ENCODE results near the gene LRRC17. TPM values are rescaled to one million over a fixed set of nuclear protein-coding genes. Genes with fewer than 3 reads are reported as not detected.

The LRRC17 gene
- total and polyA plus RNA-seq, 9 of the 15 experiments (the other 6 are each of a cell fraction or from before 2014, with no cell fraction given) = 0.03 to 0.18 (median 0.12) TPM; not detected in 5

DNA sequence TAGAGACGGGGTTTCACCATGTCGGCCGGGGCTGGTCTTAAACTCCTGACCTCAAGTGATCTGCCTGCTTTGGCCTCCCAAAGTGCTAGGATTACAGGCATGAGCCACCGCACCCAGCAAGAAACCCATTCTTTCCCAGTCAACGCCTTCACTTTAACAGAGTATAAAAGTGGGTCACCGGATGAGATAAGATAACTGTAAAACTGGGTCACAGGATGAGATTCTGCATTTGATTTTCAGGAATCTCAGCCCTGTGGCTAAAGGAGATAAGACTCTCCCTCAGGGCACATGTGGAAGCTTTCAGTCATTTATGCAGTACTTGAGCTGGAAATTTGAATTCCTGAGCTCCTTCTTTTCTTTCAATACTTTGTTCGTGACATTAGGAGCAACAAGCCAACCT lies 70.8 kb downstream of the LRRC17 start (continued):
- TF ChIP-seq ZC3H4 (CRISPR knock-in tag; IDR thresholded peaks at IDR 0.05; ENCODE audit: borderline replicate concordance) = no peak
- no peak for TF ChIP-seq SRF (CRISPR knock-in tag; IDR thresholded peaks at IDR 0.05)
- TF ChIP-seq DMBX1 (CRISPR knock-in tag; IDR thresholded peaks at IDR 0.05; ENCODE audit: borderline replicate concordance) = no peak
- no peak for TF ChIP-seq ZNF354B (CRISPR knock-in tag; IDR thresholded peaks at IDR 0.05)
- TF ChIP-seq, protein P1, sequence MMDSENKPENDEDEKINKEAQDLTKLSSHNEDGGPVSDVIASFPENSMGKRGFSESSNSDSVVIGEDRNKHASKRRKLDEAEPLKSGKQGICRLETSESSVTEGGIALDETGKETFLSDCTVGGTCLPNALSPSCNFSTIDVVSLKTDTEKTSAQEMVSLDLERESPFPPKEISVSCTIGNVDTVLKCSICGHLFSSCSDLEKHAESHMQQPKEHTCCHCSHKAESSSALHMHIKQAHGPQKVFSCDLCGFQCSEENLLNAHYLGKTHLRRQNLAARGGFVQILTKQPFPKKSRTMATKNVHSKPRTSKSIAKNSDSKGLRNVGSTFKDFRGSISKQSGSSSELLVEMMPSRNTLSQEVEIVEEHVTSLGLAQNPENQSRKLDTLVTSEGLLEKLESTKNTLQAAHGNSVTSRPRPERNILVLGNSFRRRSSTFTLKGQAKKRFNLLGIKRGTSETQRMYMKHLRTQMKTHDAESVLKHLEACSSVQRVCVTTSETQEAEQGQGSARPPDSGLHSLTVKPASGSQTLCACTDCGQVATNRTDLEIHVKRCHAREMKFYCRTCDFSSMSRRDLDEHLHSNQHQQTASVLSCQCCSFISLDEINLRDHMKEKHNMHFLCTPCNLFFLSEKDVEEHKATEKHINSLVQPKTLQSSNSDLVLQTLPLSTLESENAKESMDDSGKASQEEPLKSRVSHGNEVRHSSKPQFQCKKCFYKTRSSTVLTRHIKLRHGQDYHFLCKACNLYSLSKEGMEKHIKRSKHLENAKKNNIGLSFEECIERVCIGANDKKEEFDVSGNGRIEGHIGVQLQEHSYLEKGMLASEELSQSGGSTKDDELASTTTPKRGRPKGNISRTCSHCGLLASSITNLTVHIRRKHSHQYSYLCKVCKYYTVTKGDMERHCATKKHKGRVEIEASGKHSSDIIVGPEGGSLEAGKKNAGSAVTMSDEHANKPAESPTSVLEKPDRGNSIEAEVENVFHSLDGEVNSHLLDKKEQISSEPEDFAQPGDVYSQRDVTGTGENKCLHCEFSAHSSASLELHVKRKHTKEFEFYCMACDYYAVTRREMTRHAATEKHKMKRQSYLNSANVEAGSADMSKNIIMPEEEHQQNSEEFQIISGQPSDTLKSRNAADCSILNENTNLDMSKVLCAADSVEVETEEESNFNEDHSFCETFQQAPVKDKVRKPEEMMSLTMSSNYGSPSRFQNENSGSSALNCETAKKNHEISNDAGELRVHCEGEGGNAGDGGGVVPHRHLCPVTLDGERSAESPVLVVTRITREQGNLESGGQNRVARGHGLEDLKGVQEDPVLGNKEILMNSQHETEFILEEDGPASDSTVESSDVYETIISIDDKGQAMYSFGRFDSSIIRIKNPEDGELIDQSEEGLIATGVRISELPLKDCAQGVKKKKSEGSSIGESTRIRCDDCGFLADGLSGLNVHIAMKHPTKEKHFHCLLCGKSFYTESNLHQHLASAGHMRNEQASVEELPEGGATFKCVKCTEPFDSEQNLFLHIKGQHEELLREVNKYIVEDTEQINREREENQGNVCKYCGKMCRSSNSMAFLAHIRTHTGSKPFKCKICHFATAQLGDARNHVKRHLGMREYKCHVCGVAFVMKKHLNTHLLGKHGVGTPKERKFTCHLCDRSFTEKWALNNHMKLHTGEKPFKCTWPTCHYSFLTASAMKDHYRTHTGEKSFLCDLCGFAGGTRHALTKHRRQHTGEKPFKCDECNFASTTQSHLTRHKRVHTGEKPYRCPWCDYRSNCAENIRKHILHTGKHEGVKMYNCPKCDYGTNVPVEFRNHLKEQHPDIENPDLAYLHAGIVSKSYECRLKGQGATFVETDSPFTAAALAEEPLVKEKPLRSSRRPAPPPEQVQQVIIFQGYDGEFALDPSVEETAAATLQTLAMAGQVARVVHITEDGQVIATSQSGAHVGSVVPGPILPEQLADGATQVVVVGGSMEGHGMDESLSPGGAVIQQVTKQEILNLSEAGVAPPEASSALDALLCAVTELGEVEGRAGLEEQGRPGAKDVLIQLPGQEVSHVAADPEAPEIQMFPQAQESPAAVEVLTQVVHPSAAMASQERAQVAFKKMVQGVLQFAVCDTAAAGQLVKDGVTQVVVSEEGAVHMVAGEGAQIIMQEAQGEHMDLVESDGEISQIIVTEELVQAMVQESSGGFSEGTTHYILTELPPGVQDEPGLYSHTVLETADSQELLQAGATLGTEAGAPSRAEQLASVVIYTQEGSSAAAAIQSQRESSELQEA (IDR thresholded peaks at IDR 0.05; ENCODE audit: low read depth) = no peak
- TF ChIP-seq, protein P2, sequence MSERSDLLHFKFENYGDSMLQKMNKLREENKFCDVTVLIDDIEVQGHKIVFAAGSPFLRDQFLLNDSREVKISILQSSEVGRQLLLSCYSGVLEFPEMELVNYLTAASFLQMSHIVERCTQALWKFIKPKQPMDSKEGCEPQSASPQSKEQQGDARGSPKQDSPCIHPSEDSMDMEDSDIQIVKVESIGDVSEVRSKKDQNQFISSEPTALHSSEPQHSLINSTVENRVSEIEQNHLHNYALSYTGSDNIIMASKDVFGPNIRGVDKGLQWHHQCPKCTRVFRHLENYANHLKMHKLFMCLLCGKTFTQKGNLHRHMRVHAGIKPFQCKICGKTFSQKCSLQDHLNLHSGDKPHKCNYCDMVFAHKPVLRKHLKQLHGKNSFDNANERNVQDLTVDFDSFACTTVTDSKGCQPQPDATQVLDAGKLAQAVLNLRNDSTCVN (CRISPR knock-in tag; IDR thresholded peaks at IDR 0.05) = no peak
- TF ChIP-seq, protein P3, sequence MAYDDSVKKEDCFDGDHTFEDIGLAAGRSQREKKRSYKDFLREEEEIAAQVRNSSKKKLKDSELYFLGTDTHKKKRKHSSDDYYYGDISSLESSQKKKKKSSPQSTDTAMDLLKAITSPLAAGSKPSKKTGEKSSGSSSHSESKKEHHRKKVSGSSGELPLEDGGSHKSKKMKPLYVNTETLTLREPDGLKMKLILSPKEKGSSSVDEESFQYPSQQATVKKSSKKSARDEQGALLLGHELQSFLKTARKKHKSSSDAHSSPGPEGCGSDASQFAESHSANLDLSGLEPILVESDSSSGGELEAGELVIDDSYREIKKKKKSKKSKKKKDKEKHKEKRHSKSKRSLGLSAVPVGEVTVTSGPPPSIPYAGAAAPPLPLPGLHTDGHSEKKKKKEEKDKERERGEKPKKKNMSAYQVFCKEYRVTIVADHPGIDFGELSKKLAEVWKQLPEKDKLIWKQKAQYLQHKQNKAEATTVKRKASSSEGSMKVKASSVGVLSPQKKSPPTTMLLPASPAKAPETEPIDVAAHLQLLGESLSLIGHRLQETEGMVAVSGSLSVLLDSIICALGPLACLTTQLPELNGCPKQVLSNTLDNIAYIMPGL (CRISPR knock-in tag; IDR thresholded peaks at IDR 0.05) = no peak
- TF ChIP-seq NUFIP1 (IDR thresholded peaks at IDR 0.05; ENCODE audit: partially characterized antibody) = no peak
- no peak for TF ChIP-seq CC2D1A (IDR thresholded peaks at IDR 0.05)
- TF ChIP-seq RBM25 (IDR thresholded peaks at IDR 0.05; ENCODE audit: low read depth, low read length, severe bottlenecking) = no peak
- no peak for TF ChIP-seq FOXP1 (CRISPR knock-in tag; IDR thresholded peaks at IDR 0.05)
- TF ChIP-seq, protein P4, sequence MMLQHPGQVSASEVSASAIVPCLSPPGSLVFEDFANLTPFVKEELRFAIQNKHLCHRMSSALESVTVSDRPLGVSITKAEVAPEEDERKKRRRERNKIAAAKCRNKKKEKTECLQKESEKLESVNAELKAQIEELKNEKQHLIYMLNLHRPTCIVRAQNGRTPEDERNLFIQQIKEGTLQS (IDR thresholded peaks at IDR 0.05) = peak; percentile 34; the same call in 1 of the 2 replicates
- TF ChIP-seq, protein P4 (CRISPR knock-in tag; conservative IDR thresholded peaks at IDR 0.05) = no peak
- TF ChIP-seq, protein P5, sequence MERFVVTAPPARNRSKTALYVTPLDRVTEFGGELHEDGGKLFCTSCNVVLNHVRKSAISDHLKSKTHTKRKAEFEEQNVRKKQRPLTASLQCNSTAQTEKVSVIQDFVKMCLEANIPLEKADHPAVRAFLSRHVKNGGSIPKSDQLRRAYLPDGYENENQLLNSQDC (CRISPR knock-in tag; IDR thresholded peaks at IDR 0.05) = no peak
- TF ChIP-seq ZFP36 (IDR thresholded peaks at IDR 0.05; ENCODE audit: low read depth, low read length, partially characterized antibody) = no peak
- TF ChIP-seq ZFP30 (CRISPR knock-in tag; IDR thresholded peaks at IDR 0.05; ENCODE audit: borderline replicate concordance) = no peak
- no peak for TF ChIP-seq ZBTB17 (CRISPR knock-in tag; IDR thresholded peaks at IDR 0.05)
